Adipose tissue (tissue), 3 donors: Measurements from ENCODE around the gene VPS37B. TPM values are rescaled to one million over a fixed set of nuclear protein-coding genes. Genes with fewer than 3 reads are reported as not detected.
"Not testable (repeated sequence)": the region's sequence is repeated elsewhere in the genome, so short reads cannot be mapped to it uniquely, and the experiment has no call there.

ENCODE experiments used
- H3K27ac ChIP-seq: one replicate; pipeline ENCODE4 v1.5.1; 2013; ENCODE audit warnings: low read depth, low read length
- WGBS, 3 donors: extraction: QIAGEN DNeasy Blood & Tissue Kit; methylation state at CpG; one replicate each; pipeline ENCODE4 v1.1.7; 2013; 5-methylcytosine and 5-hydroxymethylcytosine counted together
- polyA plus RNA-seq, 3 donors: library from polyadenylated mRNA; stranded (reverse); fragments of 200-250 nt; gene quantifications; one replicate each; pipeline ENCODE4 v1.2.3, GENCODE V29; 2013
- donor health status: healthy with polysubstance abuse.
- donor health status: Bipolar disorder and iron deficiency.
- donor health status: healthy.

VPS37B gene
- polyA plus RNA-seq, 3 donors, result 18.7 to 23.6 (median 21.4) TPM

GRCh38 chr12:122887819-122888212, 8.1 kb downstream of the VPS37B start:
- peak overlapping the region; percentile 4 for H3K27ac ChIP-seq
- WGBS, 3 donors, result 42 to 71% (median 64%) methylated on average over 5 of the region's 5 CpGs

GRCh38 chr12:122886851-122887818, 8.8 kb downstream of the VPS37B start:
- peak overlapping the region; percentile 4 for H3K27ac ChIP-seq
- 59 to 72% (median 67%) methylated on average over 10 of the region's 10 CpGs for WGBS, 3 donors

- WGBS, 3 donors, result 92 to 93% (median 92%) methylated on average over 8 of the region's 8 CpGs
- H3K27ac ChIP-seq, result no peak overlapping the region
These were observed 9.8 kb downstream of the VPS37B start for GRCh38 chr12:122886161-122886560.

- 59 to 64% (median 61%) methylated on average over 4 of the region's 4 CpGs for WGBS, 3 donors
- no peak overlapping the region for H3K27ac ChIP-seq
These were observed 11.1 kb downstream of the VPS37B start for GRCh38 chr12:122884860-122885259.

GRCh38 chr12:122884091-122884826, 11.7 kb downstream of the VPS37B start:
- H3K27ac ChIP-seq, result no peak overlapping the region
- 55 to 61% (median 58%) methylated on average over 6 of the region's 6 CpGs for WGBS, 3 donors

GRCh38 chr12:122882908-122883558, 12.9 kb downstream of the VPS37B start:
- H3K27ac ChIP-seq, result no peak overlapping the region
- 47 to 84% (median 56%) methylated on average over 11 of the region's 11 CpGs for WGBS, 3 donors

- WGBS, 3 donors, result 40 to 66% (median 43%) methylated on average over 8 of the region's 8 CpGs
- no peak overlapping the region for H3K27ac ChIP-seq
These were observed 15.3 kb downstream of the VPS37B start for GRCh38 chr12:122880668-122881067.

GRCh38 chr12:122880155-122880667, 15.7 kb downstream of the VPS37B start:
- 57 to 61% (median 60%) methylated on average over 10 of the region's 10 CpGs for WGBS, 3 donors
- H3K27ac ChIP-seq, result no peak overlapping the region

GRCh38 chr12:122878780-122879612, 16.9 kb downstream of the VPS37B start:
- WGBS, 3 donors, result 79 to 83% (median 80%) methylated on average over 17 of the region's 17 CpGs
- H3K27ac ChIP-seq, result no peak overlapping the region

- H3K27ac ChIP-seq, result no peak overlapping the region
- 66 to 81% (median 80%) methylated on average over 3 of the region's 3 CpGs for WGBS, 3 donors
These were observed 19.2 kb downstream of the VPS37B start for GRCh38 chr12:122876731-122877130.

- not testable (repeated sequence) for H3K27ac ChIP-seq
These were observed 19.6 kb downstream of the VPS37B start for GRCh38 chr12:122876281-122876680.

GRCh38 chr12:122875590-122876220, 20.2 kb downstream of the VPS37B start:
- no peak overlapping the region for H3K27ac ChIP-seq
- 66 to 80% (median 69%) methylated on average over 7 of the region's 7 CpGs for WGBS, 3 donors

More at GRCh38 chr12:122876281-122876680, 19.6 kb downstream of the VPS37B start:
- WGBS, 3 donors, result 89 to 94% (median 90%) methylated on average over 5 of the region's 5 CpGs

GRCh38 chr12:122874081-122874480, 21.8 kb downstream of the VPS37B start:
- H3K27ac ChIP-seq, result no peak overlapping the region
- 77 to 92% (median 91%) methylated on average over 12 of the region's 12 CpGs for WGBS, 3 donors

- 84 to 86% (median 86%) methylated on average over 4 of the region's 4 CpGs for WGBS, 3 donors
- no peak overlapping the region for H3K27ac ChIP-seq
These were observed 22.4 kb downstream of the VPS37B start for GRCh38 chr12:122873540-122873939.

- no peak overlapping the region for H3K27ac ChIP-seq
- WGBS, 3 donors, result 31 to 62% (median 55%) methylated on average over 12 of the region's 12 CpGs
These were observed 23.0 kb downstream of the VPS37B start for GRCh38 chr12:122872815-122873361.

GRCh38 chr12:122871851-122872780, 23.8 kb downstream of the VPS37B start:
- peak overlapping the region; percentile 7 for H3K27ac ChIP-seq

More at GRCh38 chr12:122871851-122872780, 23.8 kb downstream of the VPS37B start:
- WGBS, 3 donors, result 21 to 56% (median 28%) methylated on average over 23 of the region's 23 CpGs
